Tibial nerve (tissue), 4 donors: ENCODE data around the gene DPP7. TPM values are rescaled to one million over a fixed set of nuclear protein-coding genes. Genes with fewer than 3 reads are reported as not detected.

Experiments
- DNase-seq, 2 donors: peaks; one replicate each; pipeline ENCODE4 v3.0.0-alpha.2; 2019; ENCODE audit warnings: low spot score in 2 of 2
- H3K27ac ChIP-seq, 4 donors: fragments of 200-600 bp; sonication (generic) in 3 of 4; one replicate each; pipeline ENCODE4 v1.5.1; 2017 to 2019; ENCODE audit warnings: mild to moderate bottlenecking in 1 of 4
- H3K27me3 ChIP-seq, 2 donors: fragments of 200-600 bp; sonication (generic) in 1 of 2; one replicate each; pipeline versions ENCODE4 v1.5.1 to v1.6.0; 2017 to 2019
- H3K36me3 ChIP-seq, 3 donors: fragments of 200-600 bp; sonication (generic); one replicate each; pipeline ENCODE4 v1.5.1; 2018 to 2019
- H3K4me1 ChIP-seq, 4 donors: fragments of 200-600 bp; sonication (generic) in 3 of 4; one replicate each; pipeline ENCODE4 v1.5.1; 2017 to 2019
- H3K4me3 ChIP-seq, 4 donors: fragments of 200-600 bp; sonication (generic) in 3 of 4; one replicate each; pipeline ENCODE4 v1.5.1; 2017 to 2019; ENCODE audit warnings: mild to moderate bottlenecking in 1 of 4, moderate library complexity in 1 of 4
- H3K9me3 ChIP-seq, 4 donors: fragments of 200-600 bp; sonication (generic) in 3 of 4; one replicate each; pipeline ENCODE4 v1.5.1; 2017 to 2019
- CTCF ChIP-seq, 5 experiments: fragments of 200-600 bp in 3 of 5; fragments of 450-650 bp in 2 of 5; sonication (generic) in 3 of 5; IDR thresholded peaks; one replicate each; pipeline ENCODE4 v1.5.1; 2016 to 2019; ENCODE audit warnings: antibody characterized with exemption in 5 of 5, mild to moderate bottlenecking in 3 of 5, moderate library complexity in 2 of 5
- EP300 ChIP-seq, 2 donors: sonication (generic); formaldehyde crosslinking; IDR thresholded peaks; one replicate each; pipeline ENCODE4 v1.6.1; 2017; ENCODE audit warnings: antibody characterized with exemption in 2 of 2, mild to moderate bottlenecking in 1 of 2
- POLR2A ChIP-seq, 2 donors: fragments of 450-650 bp; IDR thresholded peaks; one replicate each; pipeline ENCODE4 v1.6.1; 2017; ENCODE audit warnings: antibody characterized with exemption in 2 of 2, mild to moderate bottlenecking in 2 of 2, moderate library complexity in 2 of 2
- WGBS, 2 donors: methylation state at CpG; one replicate each; pipeline ENCODE4 v1.1.5; 2018; 5-methylcytosine and 5-hydroxymethylcytosine counted together
- total RNA-seq, 4 donors: library from RNA; depleted of rRNA; stranded (reverse); fragments of >200 nt; gene quantifications; one replicate each; pipeline ENCODE4 v1.1.0, GENCODE V29; 2016

Gene DPP7
- total RNA-seq, 4 donors from 2014 or later, result 74.7 to 272 (median 145) TPM

GRCh38 chr9:137112564-137113384, 1.8 kb downstream of the DPP7 start:
- TF ChIP-seq CTCF (IDR thresholded peaks at IDR 0.05), result no peak
- no peak for TF ChIP-seq EP300 (IDR thresholded peaks at IDR 0.05)
- TF ChIP-seq POLR2A (IDR thresholded peaks at IDR 0.05), result no peak
- 92% methylated on average over 23 to 28 of the region's 42 CpGs for WGBS, 2 donors
- H3K36me3 ChIP-seq, result peaks cover 0 to 57% (median 11%) of the 10 kb centered on the region in 3 donors
- H3K9me3 ChIP-seq, result no peaks in the 10 kb centered on the region
- no peak overlapping the region for H3K4me3 ChIP-seq
- no peak overlapping the region for H3K27ac ChIP-seq
- no peaks in the 10 kb centered on the region for H3K27me3 ChIP-seq
- DNase-seq, result no peak
- peaks cover 0 to 19% (median 6%) of the 10 kb centered on the region in 4 donors for H3K4me1 ChIP-seq

- 89 to 90% methylated on average over 29 to 30 of the region's 35 CpGs for WGBS, 2 donors
- Histone ChIP-seq H3K27me3 (no peaks in the 10 kb centered on the region), H3K36me3 (peaks cover 0 to 65% (median 18%) of the 10 kb centered on the region in 3 donors), H3K4me1 (peaks cover 0 to 19% (median 6%) of the 10 kb centered on the region in 4 donors), H3K9me3 (no peaks in the 10 kb centered on the region), H3K27ac (no peak overlapping the region), H3K4me3 (no peak overlapping the region)
- DNase-seq, result no peak
- TF ChIP-seq POLR2A (IDR thresholded peaks at IDR 0.05) (no peak), CTCF (IDR thresholded peaks at IDR 0.05) (no peak), EP300 (IDR thresholded peaks at IDR 0.05) (no peak)
Measured at GRCh38 chr9:137111788-137112563, 2.6 kb downstream of the DPP7 start.

GRCh38 chr9:137110911-137111787, 3.4 kb downstream of the DPP7 start:
- H3K27me3 ChIP-seq, result no peaks in the 10 kb centered on the region
- H3K4me1 ChIP-seq, result peaks cover 0 to 19% (median 6%) of the 10 kb centered on the region in 4 donors
- H3K9me3 ChIP-seq, result no peaks in the 10 kb centered on the region
- TF ChIP-seq CTCF (IDR thresholded peaks at IDR 0.05), result no peak
- TF ChIP-seq EP300 (IDR thresholded peaks at IDR 0.05), result no peak
- no peak for TF ChIP-seq POLR2A (IDR thresholded peaks at IDR 0.05)
- H3K4me3 ChIP-seq, result no peak overlapping the region
- 78 to 80% methylated on average over 28 of the region's 28 CpGs for WGBS, 2 donors
- peaks cover 0 to 73% (median 18%) of the 10 kb centered on the region in 3 donors for H3K36me3 ChIP-seq
- no peak for DNase-seq
- H3K27ac ChIP-seq, result no peak overlapping the region

GRCh38 chr9:137110147-137110910, 4.2 kb downstream of the DPP7 start:
- H3K27ac ChIP-seq, result no peak overlapping the region
- no peaks in the 10 kb centered on the region for H3K27me3 ChIP-seq
- 88 to 90% methylated on average over 32 to 35 of the region's 38 CpGs for WGBS, 2 donors
- DNase-seq, result no peak
- peaks cover 0 to 81% (median 26%) of the 10 kb centered on the region in 3 donors for H3K36me3 ChIP-seq
- no peaks in the 10 kb centered on the region for H3K9me3 ChIP-seq
- H3K4me3 ChIP-seq, result no peak overlapping the region
- peaks cover 0 to 19% (median 6%) of the 10 kb centered on the region in 4 donors for H3K4me1 ChIP-seq
- TF ChIP-seq POLR2A (IDR thresholded peaks at IDR 0.05) (no peak), CTCF (IDR thresholded peaks at IDR 0.05) (no peak), EP300 (IDR thresholded peaks at IDR 0.05) (no peak)
